ENCODE results near the gene PDIA5.

DNA sequence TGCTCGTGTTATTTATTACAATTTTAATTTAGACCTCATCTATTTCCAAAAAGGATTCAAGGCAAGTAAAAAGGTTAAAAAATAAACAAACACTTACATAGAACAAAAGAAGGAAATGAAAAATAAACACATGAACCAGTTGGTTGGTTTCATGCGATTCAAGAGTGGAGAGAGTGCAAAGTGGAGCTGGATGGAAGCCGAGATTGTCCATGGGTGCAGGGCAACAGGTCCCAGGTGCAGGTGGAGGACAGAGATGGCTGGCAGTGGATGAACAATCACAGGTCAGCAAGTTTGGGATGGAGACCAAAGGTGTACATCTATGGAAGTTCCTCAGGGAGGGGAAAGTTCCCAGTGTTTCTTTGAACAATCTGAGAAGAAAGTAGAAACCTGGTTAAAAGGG lies 27.6 kb upstream of the PDIA5 start:
- TF ChIP-seq NR2C2 (CRISPR knock-in tag; IDR thresholded peaks at IDR 0.05), result no peak
- TF ChIP-seq, protein P1, sequence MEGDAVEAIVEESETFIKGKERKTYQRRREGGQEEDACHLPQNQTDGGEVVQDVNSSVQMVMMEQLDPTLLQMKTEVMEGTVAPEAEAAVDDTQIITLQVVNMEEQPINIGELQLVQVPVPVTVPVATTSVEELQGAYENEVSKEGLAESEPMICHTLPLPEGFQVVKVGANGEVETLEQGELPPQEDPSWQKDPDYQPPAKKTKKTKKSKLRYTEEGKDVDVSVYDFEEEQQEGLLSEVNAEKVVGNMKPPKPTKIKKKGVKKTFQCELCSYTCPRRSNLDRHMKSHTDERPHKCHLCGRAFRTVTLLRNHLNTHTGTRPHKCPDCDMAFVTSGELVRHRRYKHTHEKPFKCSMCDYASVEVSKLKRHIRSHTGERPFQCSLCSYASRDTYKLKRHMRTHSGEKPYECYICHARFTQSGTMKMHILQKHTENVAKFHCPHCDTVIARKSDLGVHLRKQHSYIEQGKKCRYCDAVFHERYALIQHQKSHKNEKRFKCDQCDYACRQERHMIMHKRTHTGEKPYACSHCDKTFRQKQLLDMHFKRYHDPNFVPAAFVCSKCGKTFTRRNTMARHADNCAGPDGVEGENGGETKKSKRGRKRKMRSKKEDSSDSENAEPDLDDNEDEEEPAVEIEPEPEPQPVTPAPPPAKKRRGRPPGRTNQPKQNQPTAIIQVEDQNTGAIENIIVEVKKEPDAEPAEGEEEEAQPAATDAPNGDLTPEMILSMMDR (IDR thresholded peaks at IDR 0.05), result no peak
- TF ChIP-seq, protein P2, sequence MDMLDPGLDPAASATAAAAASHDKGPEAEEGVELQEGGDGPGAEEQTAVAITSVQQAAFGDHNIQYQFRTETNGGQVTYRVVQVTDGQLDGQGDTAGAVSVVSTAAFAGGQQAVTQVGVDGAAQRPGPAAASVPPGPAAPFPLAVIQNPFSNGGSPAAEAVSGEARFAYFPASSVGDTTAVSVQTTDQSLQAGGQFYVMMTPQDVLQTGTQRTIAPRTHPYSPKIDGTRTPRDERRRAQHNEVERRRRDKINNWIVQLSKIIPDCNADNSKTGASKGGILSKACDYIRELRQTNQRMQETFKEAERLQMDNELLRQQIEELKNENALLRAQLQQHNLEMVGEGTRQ (CRISPR knock-in tag; IDR thresholded peaks at IDR 0.05), result no peak
- TF ChIP-seq, protein P3, sequence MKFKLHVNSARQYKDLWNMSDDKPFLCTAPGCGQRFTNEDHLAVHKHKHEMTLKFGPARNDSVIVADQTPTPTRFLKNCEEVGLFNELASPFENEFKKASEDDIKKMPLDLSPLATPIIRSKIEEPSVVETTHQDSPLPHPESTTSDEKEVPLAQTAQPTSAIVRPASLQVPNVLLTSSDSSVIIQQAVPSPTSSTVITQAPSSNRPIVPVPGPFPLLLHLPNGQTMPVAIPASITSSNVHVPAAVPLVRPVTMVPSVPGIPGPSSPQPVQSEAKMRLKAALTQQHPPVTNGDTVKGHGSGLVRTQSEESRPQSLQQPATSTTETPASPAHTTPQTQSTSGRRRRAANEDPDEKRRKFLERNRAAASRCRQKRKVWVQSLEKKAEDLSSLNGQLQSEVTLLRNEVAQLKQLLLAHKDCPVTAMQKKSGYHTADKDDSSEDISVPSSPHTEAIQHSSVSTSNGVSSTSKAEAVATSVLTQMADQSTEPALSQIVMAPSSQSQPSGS (CRISPR knock-in tag; IDR thresholded peaks at IDR 0.05; ENCODE audit: borderline replicate concordance, low read depth), result no peak
- no peak for TF ChIP-seq NFE2L1 (CRISPR knock-in tag; IDR thresholded peaks at IDR 0.05)
- no peak for TF ChIP-seq FOXJ3 (CRISPR knock-in tag; IDR thresholded peaks at IDR 0.05; ENCODE audit: borderline replicate concordance)
- TF ChIP-seq RELA (CRISPR knock-in tag; IDR thresholded peaks at IDR 0.05; ENCODE audit: borderline replicate concordance), result no peak
- TF ChIP-seq, protein P4, sequence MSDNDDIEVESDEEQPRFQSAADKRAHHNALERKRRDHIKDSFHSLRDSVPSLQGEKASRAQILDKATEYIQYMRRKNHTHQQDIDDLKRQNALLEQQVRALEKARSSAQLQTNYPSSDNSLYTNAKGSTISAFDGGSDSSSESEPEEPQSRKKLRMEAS (CRISPR knock-in tag; IDR thresholded peaks at IDR 0.05), result no peak
- no peak for TF ChIP-seq ZNF219 (CRISPR knock-in tag; IDR thresholded peaks at IDR 0.05; ENCODE audit: borderline replicate concordance)

Measured in WTC11 (cell line).